GM18499 (cell line): ENCODE data around the gene TECTB.

ENCODE experiments used
- ATAC-seq: cut with Tn5 transposase; IDR thresholded peaks from one replicate; pipeline ENCODE4 v1.9.1; 2021; ENCODE audit warnings: moderate number of reproducible peaks; ENCODE audit not compliant: insufficient read depth, unreplicated experiment

The TECTB gene

DNA sequence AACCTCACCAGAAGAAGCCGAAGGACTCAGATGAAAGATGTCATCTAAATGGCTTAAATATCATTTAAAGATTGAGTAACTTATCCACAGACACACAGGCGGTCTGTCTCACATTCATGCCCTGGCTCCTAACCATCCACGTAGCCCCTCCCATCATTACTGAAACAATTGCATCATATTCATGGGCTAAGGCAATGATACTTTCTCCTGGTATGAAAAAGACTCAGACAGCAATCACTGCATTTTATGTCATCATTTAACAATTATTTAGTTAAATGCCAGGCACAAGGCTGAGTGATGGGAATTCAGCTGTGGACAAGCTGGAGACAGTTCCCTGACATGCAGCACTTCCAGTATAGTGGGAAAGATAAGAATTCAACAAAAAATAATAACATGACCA, 11.2 kb upstream of the TECTB start:
- ATAC-seq, result no peak

DNA sequence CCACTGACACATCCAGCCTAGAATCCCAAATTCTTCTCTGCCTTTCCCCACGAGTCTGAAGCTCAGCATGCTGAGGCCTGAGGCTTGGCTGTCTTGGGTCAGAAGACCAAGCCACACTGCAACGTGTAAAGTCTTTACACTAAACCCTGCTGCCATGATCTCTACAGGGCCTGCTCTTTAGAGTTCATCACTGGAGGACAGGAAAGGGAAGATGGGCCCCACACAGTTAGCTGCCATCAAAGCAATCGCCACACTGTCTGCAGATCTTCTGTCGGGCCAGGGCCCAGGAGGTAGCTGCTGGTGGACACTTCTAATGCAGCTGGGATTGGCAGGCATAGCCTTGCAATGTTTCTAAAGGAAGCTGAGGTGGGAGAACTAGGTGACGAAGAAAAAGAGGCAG, 8.4 kb upstream of the TECTB start:
- no peak for ATAC-seq

DNA sequence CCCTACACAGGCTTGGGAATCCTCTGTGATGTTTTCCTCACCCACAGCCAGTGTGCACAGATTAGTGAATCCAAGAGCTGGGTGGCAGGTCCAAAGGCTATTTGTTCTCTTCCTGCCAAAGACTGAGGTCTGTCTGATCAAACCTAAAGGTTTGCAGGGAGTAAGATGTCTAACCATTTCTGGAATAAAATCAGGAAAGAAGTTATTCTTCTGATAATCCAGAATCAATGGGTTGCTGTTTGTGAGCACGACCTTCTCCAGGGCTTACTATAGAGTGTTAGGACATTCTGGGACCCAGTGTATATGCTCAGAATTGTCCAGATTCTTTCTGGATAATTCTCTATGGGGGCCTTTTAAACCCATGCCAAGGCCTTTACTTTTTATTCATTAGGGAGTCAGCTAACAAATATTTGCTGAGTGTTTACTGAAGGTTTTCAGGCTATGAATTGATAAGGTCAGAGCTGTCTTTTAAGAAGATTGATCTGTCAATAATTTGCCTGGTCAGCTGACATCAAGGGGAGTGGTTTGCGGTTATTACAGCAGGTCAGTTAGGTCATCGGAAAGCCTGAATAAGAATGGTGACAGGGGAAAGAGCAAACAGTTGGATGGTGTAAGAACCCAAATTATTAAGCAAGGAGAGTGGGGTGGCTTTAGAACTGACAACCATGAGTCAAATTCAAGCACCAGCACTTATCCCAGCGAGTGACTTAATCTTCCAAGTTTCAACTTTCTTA, 7.5 kb upstream of the TECTB start:
- ATAC-seq, result no peak

DNA sequence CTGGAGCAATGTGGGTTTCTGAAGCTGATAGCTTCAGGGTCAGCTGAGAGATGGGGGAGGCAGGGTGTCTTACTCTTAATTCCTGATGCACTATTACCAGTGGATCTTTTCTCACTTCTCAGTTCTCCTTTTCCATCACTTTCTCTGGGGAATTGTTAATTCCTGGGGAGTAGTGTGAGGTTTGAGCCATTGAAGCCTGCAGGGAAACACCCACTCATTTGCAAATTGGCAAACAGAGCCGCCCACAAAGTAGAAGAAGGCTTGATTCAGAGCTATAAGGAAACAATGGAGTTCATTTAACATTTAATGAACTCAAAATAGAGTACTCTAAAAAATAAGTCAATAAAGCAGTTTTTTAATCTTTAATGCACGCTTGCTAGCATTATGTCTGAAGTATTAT, 4.3 kb upstream of the TECTB start:
- no peak for ATAC-seq

DNA sequence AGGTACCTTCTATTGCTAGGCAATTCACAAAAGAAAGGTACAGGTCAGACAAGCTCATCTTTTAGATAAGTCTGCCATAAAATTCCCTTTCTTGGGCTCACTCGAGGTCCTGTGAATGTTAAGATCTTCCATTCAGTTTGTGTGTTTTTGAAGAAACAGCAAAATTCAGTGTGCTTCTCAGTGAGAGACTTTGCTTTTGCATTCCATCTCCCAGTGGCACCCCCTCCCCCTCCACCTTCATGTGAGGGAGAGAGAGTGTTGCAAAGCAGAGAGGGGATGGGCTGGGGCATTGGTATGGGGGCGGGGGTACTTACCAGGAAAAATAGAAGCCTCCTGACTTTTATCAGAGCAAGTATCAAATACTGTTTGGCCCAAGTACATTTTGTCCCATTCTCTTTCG, 3.8 kb upstream of the TECTB start:
- no peak for ATAC-seq

DNA sequence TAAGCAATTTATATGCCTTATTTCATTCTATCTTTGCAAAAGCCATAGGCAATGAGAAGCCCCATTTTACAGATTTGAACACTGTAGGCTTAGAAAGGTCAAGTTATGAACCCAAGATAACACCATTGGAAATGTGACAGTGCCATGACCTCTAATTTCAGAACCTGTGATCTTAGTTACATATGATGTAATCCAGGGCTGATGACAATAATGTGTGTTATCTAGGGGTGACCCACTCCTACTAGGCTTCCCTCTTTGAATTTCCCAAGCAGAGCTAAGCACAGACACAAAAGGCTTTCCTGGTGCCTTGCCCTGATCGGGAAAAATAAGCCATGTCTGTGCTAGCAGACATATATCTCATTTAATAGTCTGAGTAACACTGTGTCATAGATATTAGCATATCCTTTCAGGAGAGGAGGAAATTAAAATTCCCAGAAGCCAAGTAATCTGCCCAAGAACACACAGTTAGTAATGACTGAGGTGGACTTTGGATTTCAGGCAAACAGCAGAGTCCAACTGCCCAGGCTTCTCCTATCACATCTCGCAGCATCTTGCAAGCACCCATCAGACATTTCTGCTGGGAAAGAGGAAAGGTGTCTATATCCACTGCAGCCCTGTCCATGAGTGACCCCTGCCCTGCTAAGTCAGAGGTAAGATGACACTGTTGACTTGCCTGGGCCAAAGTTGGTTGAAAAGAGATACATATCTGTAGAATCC, 2.8 kb upstream of the TECTB start:
- ATAC-seq, result no peak

DNA sequence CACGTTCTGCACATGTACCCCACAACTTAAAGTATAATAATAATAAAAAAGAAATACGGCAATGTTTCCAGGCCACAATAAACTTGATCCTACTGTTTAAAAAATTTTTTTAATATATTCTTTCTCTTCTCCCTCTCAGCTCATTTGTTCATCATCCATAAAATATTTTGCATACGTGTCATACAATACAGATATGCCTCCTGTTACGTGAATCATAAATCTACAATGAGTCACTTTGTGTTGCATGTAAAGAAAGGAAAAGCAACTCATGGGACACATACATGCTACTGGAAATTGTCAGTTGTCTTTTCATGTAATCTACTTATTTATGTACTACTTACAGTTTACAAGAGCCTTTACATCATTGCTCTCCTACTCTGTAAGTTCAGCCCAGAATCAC, 1.1 kb upstream of the TECTB start:
- no peak for ATAC-seq

DNA sequence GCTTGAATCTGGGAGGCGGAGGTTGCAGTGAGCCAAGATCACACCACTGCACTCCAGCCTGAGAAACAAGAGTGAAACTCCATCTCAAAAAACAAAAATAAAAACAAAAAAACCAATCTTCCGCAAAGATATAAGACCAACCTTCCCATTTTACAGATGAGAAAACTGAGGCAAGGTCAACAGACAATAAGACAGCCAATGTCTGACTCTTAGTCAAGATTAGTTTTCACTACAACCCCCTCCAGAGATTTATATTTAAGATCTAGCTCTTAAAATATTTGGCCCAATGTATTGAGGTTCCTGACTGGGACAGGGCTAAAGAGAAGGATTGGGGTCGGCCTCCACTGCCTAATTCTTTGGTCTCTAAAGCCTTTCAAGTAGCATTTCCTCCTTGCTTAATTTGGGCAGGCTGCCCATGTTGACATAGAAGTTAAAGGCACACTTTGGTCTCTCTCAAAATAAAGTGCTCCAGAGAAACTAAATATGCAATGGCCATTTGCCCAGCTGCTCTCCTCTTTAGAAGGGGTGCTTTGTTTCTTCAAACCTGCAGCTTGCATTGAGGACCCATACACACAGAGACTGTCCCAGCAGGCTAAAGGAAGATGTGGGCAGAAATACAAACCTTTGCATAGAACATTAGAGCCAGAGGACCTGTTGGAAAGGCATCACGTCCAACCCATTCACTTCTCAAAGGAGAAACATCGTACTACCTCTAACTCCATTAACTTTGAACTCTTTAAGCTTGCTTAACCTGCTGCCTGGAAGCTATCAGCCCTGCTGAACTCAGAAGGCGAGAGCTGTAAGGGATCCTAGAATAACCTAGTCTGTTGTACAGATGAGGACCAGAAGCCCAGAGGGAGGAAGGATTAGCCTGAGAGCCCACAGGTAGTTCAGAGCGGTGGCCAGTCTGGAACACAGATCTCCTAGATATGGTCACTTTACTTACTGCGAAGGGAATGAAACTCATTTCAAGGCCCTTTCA, 3.9 kb downstream of the TECTB start:
- no peak for ATAC-seq

DNA sequence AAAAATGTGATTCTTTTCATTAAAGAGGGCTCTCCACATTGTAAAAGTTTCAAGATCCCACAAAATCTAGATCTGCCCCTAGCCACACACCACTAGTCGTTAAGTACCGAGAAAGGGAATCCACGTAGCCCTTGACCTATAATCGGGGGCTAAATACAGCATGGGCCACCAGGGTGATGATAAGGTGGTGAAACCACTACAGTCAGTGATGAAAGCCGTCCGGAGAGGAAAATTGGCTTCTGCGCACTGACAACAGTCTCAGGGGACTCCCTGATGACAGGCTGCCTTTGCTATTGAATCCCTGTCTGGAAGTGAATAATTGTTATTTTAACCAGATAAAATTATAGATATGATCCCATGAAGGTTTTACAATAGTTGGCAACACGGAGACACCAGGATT, 4.6 kb downstream of the TECTB start:
- ATAC-seq, result no peak

DNA sequence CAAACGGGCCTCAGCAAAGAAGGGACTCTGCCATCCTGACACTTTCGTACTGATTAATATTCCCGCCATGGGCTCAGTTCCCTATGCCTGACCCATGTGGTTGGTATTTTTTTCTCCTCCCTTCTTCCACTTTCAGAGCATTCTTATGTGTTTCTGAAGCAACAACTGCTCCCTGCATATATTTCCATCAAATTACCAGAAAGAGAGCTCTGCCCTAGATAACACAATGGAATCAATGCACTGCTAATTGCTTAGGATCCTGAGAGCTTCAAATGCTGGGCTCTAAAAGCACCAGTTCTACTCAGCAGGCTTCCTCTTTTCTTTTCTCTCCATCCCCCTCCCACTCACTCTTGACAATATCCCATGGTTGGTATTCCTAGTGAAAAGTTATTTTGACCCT, 5.3 kb downstream of the TECTB start:
- ATAC-seq, result no peak

DNA sequence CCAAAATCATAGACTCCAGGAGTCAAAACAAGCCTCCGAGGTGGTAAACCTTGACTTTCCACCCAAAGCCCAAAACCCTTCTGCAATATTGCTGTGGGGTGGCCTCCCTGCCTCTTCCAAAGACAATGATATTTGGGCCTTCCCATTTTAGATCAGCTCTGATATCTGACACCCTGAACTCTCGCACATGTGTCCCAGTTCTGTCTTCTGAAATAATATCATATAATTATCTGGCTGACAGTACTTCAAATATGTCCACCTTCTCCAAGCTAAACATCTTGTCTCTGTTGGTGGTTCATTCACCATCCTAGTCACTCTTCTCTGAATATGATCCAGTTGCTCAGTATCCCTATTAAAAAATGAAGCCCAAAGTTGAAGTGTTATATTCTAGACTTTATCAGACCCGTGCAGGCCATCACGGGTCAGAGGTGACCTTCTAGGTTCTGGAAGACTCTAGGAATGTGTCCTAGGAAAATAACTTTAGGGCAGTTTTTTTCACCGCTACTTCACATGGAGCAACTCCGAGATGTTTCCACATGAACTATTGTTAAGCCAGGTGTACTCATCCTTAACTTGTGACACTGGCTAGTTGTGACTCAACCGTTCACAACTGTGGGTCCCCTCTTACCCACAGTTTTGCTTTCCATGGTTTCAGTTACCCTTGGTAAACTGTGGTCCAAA, 6.3 kb downstream of the TECTB start:
- ATAC-seq, result no peak

DNA sequence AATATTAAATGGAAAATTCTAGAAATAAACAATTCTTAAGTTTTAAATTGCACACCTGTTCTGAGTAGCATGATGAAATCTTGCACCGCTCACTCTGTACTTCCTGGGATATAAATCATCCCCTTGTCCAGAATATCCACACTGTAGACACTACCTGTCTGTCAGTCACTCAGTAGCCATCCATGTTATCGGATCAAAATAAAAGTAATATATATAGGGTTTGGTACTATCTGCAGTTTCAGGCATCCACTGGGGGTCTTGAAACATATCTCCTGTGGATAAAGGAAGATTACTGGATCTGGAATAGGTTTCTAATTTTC, 6.8 kb downstream of the TECTB start:
- no peak for ATAC-seq

DNA sequence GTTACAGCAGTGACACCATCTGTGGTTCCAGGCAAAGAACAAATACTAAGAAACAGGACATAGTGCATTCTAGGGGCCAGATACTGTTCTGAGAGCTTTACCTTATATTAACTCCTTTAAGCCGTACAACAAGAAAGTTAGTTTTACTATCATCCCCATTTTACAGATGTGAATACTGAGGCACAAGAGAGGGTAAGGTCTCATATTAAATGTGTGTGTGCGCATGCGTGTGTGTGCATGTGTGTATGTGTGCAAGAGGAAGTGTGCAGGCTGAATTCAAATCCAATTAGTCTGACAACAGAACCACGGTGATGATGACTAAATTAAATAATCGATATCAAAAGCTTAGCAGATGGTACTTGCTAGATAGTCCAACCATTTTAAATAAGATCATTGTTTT, 11.0 kb downstream of the TECTB start:
- no peak for ATAC-seq

DNA sequence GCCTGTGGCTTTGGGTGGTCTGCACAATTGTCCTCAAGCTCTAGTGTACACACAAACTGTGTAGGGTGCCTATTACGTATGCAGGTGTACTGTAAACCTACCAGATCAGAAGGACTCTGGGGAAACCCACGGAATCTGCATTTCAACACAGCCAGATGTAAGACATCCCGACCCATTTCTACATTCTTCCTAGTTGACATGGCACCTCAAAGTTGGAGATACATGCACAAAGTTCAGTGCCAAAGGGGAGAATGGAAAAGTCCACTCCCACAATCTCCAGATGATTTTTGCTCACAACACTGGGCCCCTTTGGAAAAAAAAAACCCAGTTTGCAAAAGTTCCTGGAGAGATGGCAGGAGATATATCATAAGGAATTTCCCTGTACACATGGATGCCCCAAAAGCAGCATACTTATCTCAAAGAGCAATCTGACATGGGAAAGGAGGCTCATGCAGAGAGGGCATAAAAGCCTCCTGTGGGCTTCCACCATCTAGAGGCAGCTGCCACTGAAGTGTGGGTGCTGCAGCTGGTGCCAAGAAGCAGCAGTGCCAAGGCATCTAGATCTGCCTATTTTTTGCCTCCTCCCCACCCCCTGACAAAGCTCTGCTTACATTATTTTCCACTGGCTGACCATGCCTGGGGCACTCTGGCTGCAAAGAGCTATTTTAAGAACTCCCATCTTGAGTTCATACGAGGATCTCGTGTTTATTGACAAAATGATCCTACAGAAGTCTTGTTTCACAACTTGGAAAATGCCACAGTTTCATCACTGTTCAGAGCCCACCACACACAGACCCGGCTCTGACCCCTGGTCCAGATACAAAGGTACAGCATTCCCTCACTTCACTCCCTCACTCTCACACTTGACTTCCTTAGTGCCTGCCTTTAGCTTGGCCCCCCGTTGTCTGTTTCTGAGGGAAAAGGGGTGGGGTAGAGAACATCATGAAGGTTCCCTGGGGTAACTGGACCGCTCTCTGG, 12.9 kb downstream of the TECTB start:
- ATAC-seq, result no peak

DNA sequence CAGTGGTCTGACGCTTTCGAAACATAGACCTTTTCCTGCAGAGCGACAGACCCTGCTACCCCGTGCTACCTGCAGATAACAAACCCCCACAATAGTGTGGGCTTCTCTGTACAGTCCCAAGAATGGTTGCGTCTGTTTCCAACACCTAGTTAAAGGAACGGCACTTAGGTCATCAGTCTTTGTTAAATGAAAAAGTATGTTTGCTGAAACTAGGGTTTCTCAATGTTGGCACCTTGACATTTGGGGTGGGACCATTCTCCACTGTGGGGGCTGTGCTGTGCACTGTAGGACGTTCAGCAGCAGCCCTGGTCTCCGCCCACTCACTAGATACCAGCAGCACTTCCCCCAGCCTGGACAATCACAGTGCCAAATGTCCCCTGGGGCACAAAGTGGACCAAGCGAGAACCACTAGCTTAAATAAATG, 13.7 kb downstream of the TECTB start:
- no peak for ATAC-seq

DNA sequence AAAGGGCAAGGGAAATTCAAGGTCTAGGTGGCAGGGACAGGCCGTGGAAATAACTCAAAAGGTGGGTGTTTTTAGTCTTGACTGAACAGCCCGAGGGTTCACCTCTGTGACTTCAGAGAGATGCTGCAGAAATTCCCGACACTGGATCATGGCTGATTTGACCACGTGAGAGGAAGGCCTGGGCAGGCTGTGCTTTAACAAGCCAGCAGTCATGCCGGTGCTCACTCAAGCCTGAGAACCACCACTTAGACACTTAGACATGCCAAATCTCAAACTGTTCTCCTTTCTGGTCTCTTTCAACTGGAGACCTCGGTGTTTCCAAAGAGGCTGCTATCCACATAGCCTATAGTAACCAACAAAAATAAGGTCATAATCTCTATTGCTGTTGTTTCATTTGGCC, 15.4 kb downstream of the TECTB start:
- ATAC-seq, result no peak

DNA sequence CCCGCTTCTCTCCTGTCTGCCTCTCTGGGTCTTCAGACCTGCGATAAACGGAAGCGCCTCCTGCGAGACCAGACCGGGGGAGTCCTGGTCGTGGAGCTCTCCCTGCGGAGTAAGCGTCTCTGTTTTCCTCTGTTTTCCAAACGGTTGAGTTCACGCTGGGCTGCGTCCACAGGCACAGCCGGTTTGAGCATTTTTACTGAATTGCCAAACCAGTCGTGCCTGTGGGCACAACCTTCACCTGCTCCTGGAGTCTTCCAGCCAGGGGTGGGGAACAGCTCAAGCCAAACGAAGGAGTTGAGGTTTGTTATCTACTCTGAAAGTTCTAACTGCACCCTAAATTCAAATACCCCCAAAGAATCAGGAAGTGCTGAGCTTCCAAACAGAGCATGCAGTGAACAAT, 16.3 kb downstream of the TECTB start:
- ATAC-seq, result no peak

DNA sequence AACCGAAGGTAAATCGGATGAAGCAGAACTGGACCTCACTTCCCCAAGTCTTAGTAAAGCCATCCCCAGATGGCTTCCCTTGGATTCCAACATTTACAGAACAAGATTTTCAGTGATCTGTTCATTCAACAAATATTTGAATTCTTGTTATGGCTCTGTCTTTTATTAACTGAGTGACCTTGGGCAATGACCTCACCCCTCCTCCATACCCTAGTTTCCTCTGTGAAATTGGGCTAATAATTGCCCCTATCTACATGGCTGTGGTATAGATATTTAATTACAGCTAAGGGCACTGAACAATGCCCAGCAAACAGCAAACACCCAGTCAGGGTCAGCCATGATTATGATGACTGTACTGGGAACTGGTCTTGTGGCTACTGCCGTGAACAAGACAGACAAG, 19.1 kb downstream of the TECTB start:
- no peak for ATAC-seq

DNA sequence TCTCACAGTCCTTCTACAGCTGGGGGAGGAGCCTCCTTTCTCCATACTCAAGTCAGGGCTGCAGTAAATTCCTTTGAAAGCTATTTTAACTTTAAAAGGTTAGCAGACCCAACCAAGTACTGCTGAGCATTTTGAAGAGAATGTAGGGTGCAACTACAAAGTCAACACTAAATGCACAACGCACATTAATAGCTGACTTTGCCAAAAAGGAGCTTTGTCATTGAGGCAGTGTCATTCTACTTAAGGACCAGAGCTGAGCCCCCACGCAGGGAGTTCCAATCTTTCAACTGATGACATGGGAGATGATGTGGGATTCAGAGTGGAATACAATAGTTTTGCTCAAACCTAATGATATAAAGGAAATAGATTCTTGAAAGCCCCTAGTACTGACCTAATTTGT, 20.3 kb downstream of the TECTB start:
- ATAC-seq, result no peak
